ENCODE data around the gene ZER1.
"Not testable (repeated sequence)": the region's sequence is repeated elsewhere in the genome, so short reads cannot be mapped to it uniquely, and the experiment has no call there.

Gene ZER1

GRCh38 chr9:128787659-128788058, 15.9 kb upstream of the ZER1 start:
- DNase-seq: no peak

GRCh38 chr9:128786681-128787601, 15.2 kb upstream of the ZER1 start, which contains the start of gene TBC1D13:
TBC1D13 (plus strand) TSS chr9:128787253; CDS start chr9:128787354, 101 bp downstream.
- peak; percentile 42 to 92 (median 84) for DNase-seq

- DNase-seq: no peak
Measured at GRCh38 chr9:128785427-128785826, 13.7 kb upstream of the ZER1 start.

GRCh38 chr9:128782669-128783068, 10.9 kb upstream of the ZER1 start:
- DNase-seq: no peak

- DNase-seq: no peak
Measured at GRCh38 chr9:128781187-128782070, 9.7 kb upstream of the ZER1 start.

GRCh38 chr9:128780093-128780492, 8.4 kb upstream of the ZER1 start:
- DNase-seq: not testable (repeated sequence)

- no peak for DNase-seq
Measured at GRCh38 chr9:128774804-128775203, 3.1 kb upstream of the ZER1 start.

- no peak for DNase-seq
Measured at GRCh38 chr9:128773049-128773448, 1.3 kb upstream of the ZER1 start.

- peak in 2 of 14 donors; percentile 47 to 62 for DNase-seq
Measured at GRCh38 chr9:128771094-128771721, 519 bp downstream of the ZER1 start.

GRCh38 chr9:128770286-128771030, 1.3 kb downstream of the ZER1 start:
- no peak for DNase-seq

- DNase-seq: no peak
Measured at GRCh38 chr9:128768606-128769005, 3.1 kb downstream of the ZER1 start.

- no peak for DNase-seq
Measured at GRCh38 chr9:128765499-128765898, 6.2 kb downstream of the ZER1 start.

GRCh38 chr9:128764361-128764760, 7.4 kb downstream of the ZER1 start:
- no peak for DNase-seq

- peak in 2 of 14 donors; percentile 4 to 60 for DNase-seq
Measured at GRCh38 chr9:128762671-128763449, 8.9 kb downstream of the ZER1 start.

GRCh38 chr9:128757602-128758001, 14.1 kb downstream of the ZER1 start:
- DNase-seq: no peak

GRCh38 chr9:128753627-128754026, 18.1 kb downstream of the ZER1 start:
- no peak for DNase-seq

GRCh38 chr9:128750926-128751595, 20.7 kb downstream of the ZER1 start:
- no peak for DNase-seq

- DNase-seq: no peak
Measured at GRCh38 chr9:128747241-128747640, 24.5 kb downstream of the ZER1 start.

GRCh38 chr9:128743421-128743820, 28.3 kb downstream of the ZER1 start:
- no peak for DNase-seq

- DNase-seq: no peak
Measured at GRCh38 chr9:128742401-128742800, 29.3 kb downstream of the ZER1 start.
